Thoracic aorta (tissue), 2 donors: Measurements from ENCODE around the gene PLAU. TPM values are rescaled to one million over a fixed set of nuclear protein-coding genes. Genes with fewer than 3 reads are reported as not detected.

Source experiments
- ATAC-seq: fragments of 150-250 bp; one replicate; pipeline ENCODE4 v1.8.0; 2017; ENCODE audit warnings: low read depth; ENCODE audit not compliant: insufficient number of reproducible peaks, low FRiP score
- DNase-seq: peaks from one replicate; pipeline ENCODE4 v3.0.0-alpha.2; 2020; ENCODE audit warnings: low spot score
- H3K27ac ChIP-seq, 2 donors: fragments of 200-600 bp; sonication (generic); 1 replicate in 1 of 2; 2 replicates in 1 of 2; pipeline ENCODE4 v1.5.1; 2016; ENCODE audit warnings: mild to moderate bottlenecking in 2 of 2, moderate library complexity in 2 of 2
- H3K27me3 ChIP-seq: fragments of 200-600 bp; sonication (generic); replicated peaks from 2 replicates; pipeline ENCODE4 v1.6.0; 2016; ENCODE audit warnings: mild to moderate bottlenecking; ENCODE audit not compliant: insufficient read depth
- H3K36me3 ChIP-seq: fragments of 200-600 bp; sonication (generic); one replicate; pipeline ENCODE4 v1.5.1; 2016
- H3K4me1 ChIP-seq, 2 donors: fragments of 200-600 bp; sonication (generic); 1 replicate in 1 of 2; 2 replicates in 1 of 2; pipeline versions ENCODE4 v1.5.1 to v1.6.0; 2016; ENCODE audit warnings: low read depth in 2 of 2, mild to moderate bottlenecking in 1 of 2; ENCODE audit not compliant: control insufficient read depth in 1 of 2
- H3K4me3 ChIP-seq: fragments of 200-600 bp; sonication (generic); 2 replicates; pipeline ENCODE4 v1.5.1; 2016; ENCODE audit warnings: mild to moderate bottlenecking
- H3K9me3 ChIP-seq: fragments of 200-600 bp; sonication (generic); 2 replicates; pipeline ENCODE4 v1.5.1; 2016
- CTCF ChIP-seq: fragments of 200-600 bp; sonication (generic); IDR thresholded peaks from one replicate; pipeline ENCODE4 v1.5.1; 2019; ENCODE audit warnings: antibody characterized with exemption
- total RNA-seq, 2 donors: library from RNA; depleted of rRNA; stranded (reverse); fragments of >200 nt; gene quantifications; one replicate each; pipeline versions ENCODE4 v1.1.0 to v1.2.3, GENCODE V29; 2016

The PLAU gene
- total RNA-seq, 2 donors from 2014 or later, result 8.1 to 100 TPM

- Histone ChIP-seq H3K9me3 (no peaks in the 10 kb centered on the region), H3K4me3 (no peak overlapping the region), H3K36me3 (no peaks in the 10 kb centered on the region), H3K27ac (peak overlapping the region in 1 of 2 donors; percentile 74), H3K27me3 (no peaks in the 10 kb centered on the region), H3K4me1 (peaks cover 3 to 49% of the 10 kb centered on the region in 2 donors)
- DNase-seq (no peak), ATAC-seq (no peak)
- no peak for TF ChIP-seq CTCF
Measured at GRCh38 chr10:73877533-73878160, 33.3 kb upstream of the PLAU start.

GRCh38 chr10:73878365-73878764 lies 32.6 kb upstream of the PLAU start:
- H3K27ac ChIP-seq, result no peak overlapping the region
- no peak for ATAC-seq
- no peak for DNase-seq

GRCh38 chr10:73879296-73880173 lies 31.4 kb upstream of the PLAU start:
- Histone ChIP-seq H3K4me1 (peaks cover 3 to 41% of the 10 kb centered on the region in 2 donors), H3K36me3 (no peaks in the 10 kb centered on the region), H3K4me3 (no peak overlapping the region), H3K27me3 (no peaks in the 10 kb centered on the region), H3K9me3 (no peaks in the 10 kb centered on the region), H3K27ac (peak overlapping the region in 1 of 2 donors; percentile 19)
- TF ChIP-seq CTCF, result peak; percentile 95
- DNase-seq (peak; percentile 62), ATAC-seq (peak; percentile 73)

More at GRCh38 chr10:73878365-73878764, 32.6 kb upstream of the PLAU start:
- Histone ChIP-seq H3K36me3 (no peaks in the 10 kb centered on the region), H3K4me1 (peaks cover 3 to 42% of the 10 kb centered on the region in 2 donors), H3K27me3 (no peaks in the 10 kb centered on the region), H3K9me3 (no peaks in the 10 kb centered on the region), H3K4me3 (no peak overlapping the region)
- no peak for TF ChIP-seq CTCF

- Histone ChIP-seq H3K27ac (no peak overlapping the region), H3K4me3 (no peak overlapping the region), H3K9me3 (no peaks in the 10 kb centered on the region), H3K4me1 (peaks cover 3 to 26% of the 10 kb centered on the region in 2 donors), H3K27me3 (no peaks in the 10 kb centered on the region), H3K36me3 (no peaks in the 10 kb centered on the region)
- no peak for ATAC-seq
- no peak for DNase-seq
- no peak for TF ChIP-seq CTCF
Measured at GRCh38 chr10:73881221-73881919, 29.6 kb upstream of the PLAU start.

- no peak for ATAC-seq
- no peaks in the 10 kb centered on the region for H3K27me3 ChIP-seq
- H3K4me3 ChIP-seq, result no peak overlapping the region
- H3K9me3 ChIP-seq, result no peaks in the 10 kb centered on the region
- DNase-seq, result no peak
- H3K27ac ChIP-seq, result no peak overlapping the region
- no peak for TF ChIP-seq CTCF
- peaks cover 26 to 32% of the 10 kb centered on the region in 2 donors for H3K4me1 ChIP-seq
- H3K36me3 ChIP-seq, result no peaks in the 10 kb centered on the region
Measured at GRCh38 chr10:73884017-73884416, 26.9 kb upstream of the PLAU start.
